Mesenchymal stem cell (in vitro differentiated cells and primary cell): Measurements from ENCODE around the gene CCDC18. TPM values are rescaled to one million over a fixed set of nuclear protein-coding genes. Genes with fewer than 3 reads are reported as not detected.

Experiments
- DNase-seq: peaks from one replicate; pipeline ENCODE4 v3.0.0-alpha.2; 2013
- H2AFZ ChIP-seq: one replicate; pipeline ENCODE4 v1.6.1; 2013; ENCODE audit warnings: low read depth, mild to moderate bottlenecking, control low read depth, inconsistent platforms, low read length, moderate library complexity
- H2AK5ac ChIP-seq: 2 replicates; pipeline ENCODE4 v1.6.1; 2013; ENCODE audit warnings: low read length, moderate library complexity, mild to moderate bottlenecking, inconsistent platforms; ENCODE audit not compliant: severe bottlenecking
- H2BK120ac ChIP-seq: one replicate; pipeline ENCODE4 v1.6.1; 2013; ENCODE audit warnings: low read depth, mild to moderate bottlenecking, inconsistent platforms, low read length, moderate library complexity
- H2BK12ac ChIP-seq, 2 experiments: one replicate each; pipeline ENCODE4 v1.6.1; 2013; ENCODE audit warnings: inconsistent platforms in 2 of 2, low read length in 2 of 2, mild to moderate bottlenecking in 2 of 2, moderate library complexity in 2 of 2, control low read depth in 1 of 2
- H2BK15ac ChIP-seq: one replicate; pipeline ENCODE4 v1.6.1; 2013; ENCODE audit warnings: mild to moderate bottlenecking, low read depth, inconsistent platforms; ENCODE audit not compliant: poor library complexity, severe bottlenecking
- H2BK5ac ChIP-seq: 2 replicates; pipeline ENCODE4 v1.6.1; 2013; ENCODE audit warnings: low read depth, mild to moderate bottlenecking, low read length, control low read depth, inconsistent platforms; ENCODE audit not compliant: poor library complexity, severe bottlenecking
- H3K14ac ChIP-seq, 2 experiments: one replicate each; pipeline ENCODE4 v1.6.1; 2013; ENCODE audit warnings: inconsistent platforms in 2 of 2, low read length in 2 of 2, control low read depth in 1 of 2, mild to moderate bottlenecking in 1 of 2, moderate library complexity in 1 of 2
- H3K18ac ChIP-seq, 2 experiments: one replicate each; pipeline ENCODE4 v1.6.1; 2013; ENCODE audit warnings: inconsistent platforms in 2 of 2, low read length in 2 of 2, control low read depth in 1 of 2, low read depth in 1 of 2, mild to moderate bottlenecking in 1 of 2
- H3K23ac ChIP-seq, 2 experiments: one replicate each; pipeline ENCODE4 v1.6.1; 2013; ENCODE audit warnings: inconsistent platforms in 2 of 2, low read length in 2 of 2, mild to moderate bottlenecking in 2 of 2, moderate library complexity in 2 of 2, control low read depth in 1 of 2
- H3K27ac ChIP-seq: 2 replicates; pipeline ENCODE4 v1.5.1; 2013; ENCODE audit warnings: mild to moderate bottlenecking, moderate library complexity, low read length, control low read depth, inconsistent platforms; ENCODE audit not compliant: poor library complexity, severe bottlenecking
- H3K27me3 ChIP-seq, 2 experiments: 2 replicates each; pipeline versions ENCODE4 v1.6.1 to v1.7.0; 2013; ENCODE audit warnings: low read length in 2 of 2, mild to moderate bottlenecking in 2 of 2, moderate library complexity in 2 of 2, control low read depth in 1 of 2, inconsistent platforms in 1 of 2; ENCODE audit not compliant: control insufficient read depth in 1 of 2, insufficient read depth in 1 of 2
- H3K36me3 ChIP-seq, 2 experiments: 2 replicates each; pipeline versions ENCODE4 v1.6.1 to v1.7.0; 2013; ENCODE audit warnings: low read length in 2 of 2, control low read depth in 1 of 2, inconsistent platforms in 1 of 2, low read depth in 1 of 2, mild to moderate bottlenecking in 1 of 2; ENCODE audit not compliant: insufficient read depth in 2 of 2, control insufficient read depth in 1 of 2
- H3K4ac ChIP-seq, 2 experiments: one replicate each; pipeline ENCODE4 v1.6.1; 2013; ENCODE audit warnings: inconsistent platforms in 2 of 2, low read length in 2 of 2, mild to moderate bottlenecking in 2 of 2, moderate library complexity in 2 of 2, control low read depth in 1 of 2, low read depth in 1 of 2
- H3K4me1 ChIP-seq: 2 replicates; pipeline ENCODE4 v1.6.1; 2013; ENCODE audit warnings: low read depth, low read length, control low read depth; ENCODE audit not compliant: control insufficient read depth, insufficient read depth
- H3K4me2 ChIP-seq: 2 replicates; pipeline ENCODE4 v1.6.1; 2013; ENCODE audit warnings: low read length, mild to moderate bottlenecking, inconsistent platforms; ENCODE audit not compliant: poor library complexity, severe bottlenecking
- H3K4me3 ChIP-seq, 2 experiments: 2 replicates each; pipeline versions ENCODE4 v1.5.1 to v1.7.0; 2013; ENCODE audit warnings: low read length in 2 of 2, mild to moderate bottlenecking in 2 of 2, control low read depth in 1 of 2, low read depth in 1 of 2; ENCODE audit not compliant: insufficient read depth in 1 of 2
- H3K79me1 ChIP-seq: replicated peaks from 2 replicates; pipeline ENCODE4 v1.6.1; 2013; ENCODE audit warnings: mild to moderate bottlenecking, control low read depth, low read length, inconsistent platforms; ENCODE audit not compliant: poor library complexity, severe bottlenecking
- H3K9ac ChIP-seq: 2 replicates; pipeline ENCODE4 v1.7.0; 2013; ENCODE audit warnings: mild to moderate bottlenecking, low read length, moderate library complexity
- H3K9me3 ChIP-seq: 2 replicates; pipeline ENCODE4 v1.7.0; 2013; ENCODE audit warnings: mild to moderate bottlenecking, low read length; ENCODE audit not compliant: control insufficient read depth
- H4K8ac ChIP-seq: one replicate; pipeline ENCODE4 v1.6.1; 2013; ENCODE audit warnings: inconsistent platforms, mild to moderate bottlenecking, low read length, moderate library complexity
- H4K91ac ChIP-seq: one replicate; pipeline ENCODE4 v1.6.1; 2013; ENCODE audit warnings: mild to moderate bottlenecking, low read length, inconsistent platforms
- WGBS: methylation state at CpG from one replicate; pipeline ENCODE4 v1.1.7; 2013; ENCODE audit warnings: mixed read lengths; 5-methylcytosine and 5-hydroxymethylcytosine counted together
- polyA plus RNA-seq, 2 experiments: library from polyadenylated mRNA; stranded (reverse); fragments of 200-250 nt; gene quantifications; one replicate each; pipeline ENCODE4 v1.2.3, GENCODE V29; 2013

Gene CCDC18
- 3.6 TPM for polyA plus RNA-seq (2013, experiment 1 of 2)
- polyA plus RNA-seq (2013, experiment 2 of 2) = 3.7 TPM

GRCh38 chr1:93180723-93181613, at the start of gene CCDC18:
Gene CCDC18, plus strand, starts transcription at chr1:93180724. Its CDS starts 2,638 bp downstream, at chr1:93183362.
- H3K9me3 ChIP-seq = no peaks in the 10 kb centered on the region
- H3K9ac ChIP-seq = peak within 1 kb of the TSS; percentile 100
- WGBS = 5% methylated on average over 28 of the region's 43 CpGs
- H2BK12ac ChIP-seq = peak within 1 kb of the TSS in 1 of 2 experiments; percentile 92
- peak within 1 kb of the TSS; percentile 74 for H4K91ac ChIP-seq
- DNase-seq = peak; percentile 77
- H3K27ac ChIP-seq = peak within 1 kb of the TSS; percentile 94
- peak within 1 kb of the TSS; percentile 94 to 99 for H3K4me3 ChIP-seq
- H4K8ac ChIP-seq = peak within 1 kb of the TSS; percentile 66
- peak within 1 kb of the TSS in 1 of 2 experiments; percentile 100 for H3K14ac ChIP-seq
- H2BK120ac ChIP-seq = peak within 1 kb of the TSS; percentile 66
- peak within 1 kb of the TSS; percentile 99 for H2AFZ ChIP-seq
- H3K4me2 ChIP-seq = peak within 1 kb of the TSS; percentile 82
- H3K27me3 ChIP-seq = no peaks in the 10 kb centered on the region
- H3K18ac ChIP-seq = peak within 1 kb of the TSS; percentile 89 to 95
- peak within 1 kb of the TSS; percentile 48 for H2BK5ac ChIP-seq
- H3K4ac ChIP-seq = peak within 1 kb of the TSS; percentile 89 to 98
- no peak within 1 kb of the TSS for H2AK5ac ChIP-seq
- H3K4me1 ChIP-seq = peaks cover 2% of the 10 kb centered on the region
- H3K23ac ChIP-seq = peak within 1 kb of the TSS in 1 of 2 experiments; percentile 90
- no peaks in the 10 kb centered on the region for H3K79me1 ChIP-seq
- peak within 1 kb of the TSS; percentile 82 for H2BK15ac ChIP-seq
- H3K36me3 ChIP-seq = peaks cover 2 to 9% of the 10 kb centered on the region in 2 experiments

GRCh38 chr1:93132638-93133037, 47.9 kb upstream of the CCDC18 start:
- Histone ChIP-seq H3K79me1 (peaks cover 15% of the 10 kb centered on the region), H3K23ac (no peak overlapping the region), H3K4ac (no peak overlapping the region), H2BK120ac (no peak overlapping the region), H3K4me1 (no peaks in the 10 kb centered on the region), H4K91ac (no peak overlapping the region), H3K27me3 (no peaks in the 10 kb centered on the region), H3K9ac (no peak overlapping the region), H2BK15ac (no peak overlapping the region), H3K4me3 (no peak overlapping the region), H3K4me2 (no peak overlapping the region), H2BK12ac (no peak overlapping the region), H3K36me3 (peaks cover 15 to 46% of the 10 kb centered on the region in 2 experiments), H3K18ac (no peak overlapping the region), H2BK5ac (no peak overlapping the region), H4K8ac (no peak overlapping the region), H3K27ac (no peak overlapping the region), H3K14ac (no peak overlapping the region), H3K9me3 (no peaks in the 10 kb centered on the region), H2AFZ (no peak overlapping the region), H2AK5ac (no peak overlapping the region)
- DNase-seq = no peak

GRCh38 chr1:93136445-93136844, 44.1 kb upstream of the CCDC18 start:
- Histone ChIP-seq H3K27ac (no peak overlapping the region), H2BK120ac (no peak overlapping the region), H3K9me3 (no peaks in the 10 kb centered on the region)

GRCh38 chr1:93137604-93138292, 42.8 kb upstream of the CCDC18 start:
- H4K8ac ChIP-seq = no peak overlapping the region
- H2BK5ac ChIP-seq = no peak overlapping the region
- no peak overlapping the region for H2AK5ac ChIP-seq
- H3K27me3 ChIP-seq = no peaks in the 10 kb centered on the region
- H3K4ac ChIP-seq = no peak overlapping the region
- H2BK120ac ChIP-seq = no peak overlapping the region
- H3K4me1 ChIP-seq = no peaks in the 10 kb centered on the region
- no peak overlapping the region for H3K18ac ChIP-seq
- H3K79me1 ChIP-seq = peaks cover 11% of the 10 kb centered on the region
- H3K27ac ChIP-seq = no peak overlapping the region
- no peak overlapping the region for H3K4me3 ChIP-seq
- no peak overlapping the region for H3K4me2 ChIP-seq
- no peak for DNase-seq
- no peak overlapping the region for H2AFZ ChIP-seq
- 94% methylated on average over 2 of the region's 3 CpGs for WGBS
- H3K9me3 ChIP-seq = no peaks in the 10 kb centered on the region
- no peak overlapping the region for H2BK15ac ChIP-seq
- H3K9ac ChIP-seq = no peak overlapping the region
- H2BK12ac ChIP-seq = no peak overlapping the region
- peaks cover 12 to 38% of the 10 kb centered on the region in 2 experiments for H3K36me3 ChIP-seq
- no peak overlapping the region for H3K14ac ChIP-seq
- H3K23ac ChIP-seq = no peak overlapping the region
- no peak overlapping the region for H4K91ac ChIP-seq

More at GRCh38 chr1:93136445-93136844, 44.1 kb upstream of the CCDC18 start:
- Histone ChIP-seq H3K4me1 (no peaks in the 10 kb centered on the region), H3K36me3 (peaks cover 12 to 42% of the 10 kb centered on the region in 2 experiments), H3K79me1 (peaks cover 10% of the 10 kb centered on the region), H2BK12ac (no peak overlapping the region), H4K8ac (no peak overlapping the region), H3K4ac (no peak overlapping the region), H4K91ac (no peak overlapping the region), H2AK5ac (no peak overlapping the region), H3K4me2 (no peak overlapping the region), H3K9ac (no peak overlapping the region), H2BK5ac (no peak overlapping the region), H3K23ac (no peak overlapping the region), H3K4me3 (no peak overlapping the region), H2BK15ac (no peak overlapping the region), H3K27me3 (no peaks in the 10 kb centered on the region), H2AFZ (no peak overlapping the region), H3K14ac (no peak overlapping the region), H3K18ac (no peak overlapping the region)
- no peak for DNase-seq
- 100% methylated on average over 4 of the region's 5 CpGs for WGBS
